NCI-H748 treated with DMSO at 0.1 percent for 48 hours (cell line): ENCODE data around the gene ZNF587B.
"Not testable (repeated sequence)": the region's sequence is repeated elsewhere in the genome, so short reads cannot be mapped to it uniquely, and the experiment has no call there.

Source experiments
- DNase-seq: peaks from one replicate; lab custom pipeline; 2025; lab: John Stamatoyannopoulos, UW

The ZNF587B gene

GRCh38 chr19:57872450-57872849, 42.4 kb downstream of the ZNF587B start:
- no peak for DNase-seq

GRCh38 chr19:57873883-57874799, 44.0 kb downstream of the ZNF587B start:
- DNase-seq: not testable (repeated sequence)

- DNase-seq: no peak
Measured at GRCh38 chr19:57886046-57886445, 55.9 kb downstream of the ZNF587B start.

- peak; percentile 20 for DNase-seq
Measured at GRCh38 chr19:57887195-57887941, 57.3 kb downstream of the ZNF587B start.

- DNase-seq: peak; percentile 38
Measured at GRCh38 chr19:57888107-57888559, 58.0 kb downstream of the ZNF587B start.

- peak; percentile 94 for DNase-seq
Measured at GRCh38 chr19:57888560-57889231, 58.6 kb downstream of the ZNF587B start, which contains the start of gene ZNF814. Gene ZNF814 (minus strand): TSS chr19:57889037. CDS start chr19:57888802, 235 bp downstream.

- not testable (repeated sequence) for DNase-seq
Measured at GRCh38 chr19:57890706-57891105, 60.6 kb downstream of the ZNF587B start.
